WTC11 (cell line): ENCODE measurements around the gene ATAD3C. TPM values are rescaled to one million over a fixed set of nuclear protein-coding genes. Genes with fewer than 3 reads are reported as not detected.

Experiments used
- ATAC-seq: fragments of 200-7000 bp; cut with Tn5 transposase; 2 replicates; pipeline ENCODE4 v1.10.0; 2021; ENCODE audit warnings: mild to moderate bottlenecking, moderate library complexity
- CTCF ChIA-PET: fragments of 300-600 bp; sonication (Branson Sonifier 250); formaldehyde crosslinking; loops from one replicate; lab custom pipeline; 2021; ENCODE audit warnings: antibody characterized with exemption; lab: Charles Lee
- POLR2A ChIA-PET: fragments of 350-600 bp; sonication (Branson Sonifier 250); formaldehyde crosslinking; loops from one replicate; lab custom pipeline; 2021; ENCODE audit warnings: antibody characterized with exemption; lab: Charles Lee
- DNase-seq: peaks from one replicate; pipeline ENCODE4 v3.0.0; 2021; ENCODE audit warnings: low spot score
- H3K27ac Mint-ChIP-seq: 2 replicates; pipeline ENCODE4 v1.8.0; 2021; ENCODE audit warnings: mixed read lengths
- H3K27me3 Mint-ChIP-seq: 2 replicates; pipeline ENCODE4 v1.8.0; 2021; ENCODE audit warnings: low read depth, mild to moderate bottlenecking, moderate library complexity, mixed read lengths
- H3K36me3 Mint-ChIP-seq: 2 replicates; pipeline ENCODE4 v1.8.0; 2021; ENCODE audit warnings: mixed read lengths
- H3K4me1 Mint-ChIP-seq: 2 replicates; pipeline ENCODE4 v1.8.0; 2022; ENCODE audit warnings: mixed read lengths
- H3K4me3 Mint-ChIP-seq: 2 replicates; pipeline ENCODE4 v1.8.0; 2021; ENCODE audit warnings: mild to moderate bottlenecking, moderate library complexity, mixed read lengths
- H3K9me3 Mint-ChIP-seq: 2 replicates; pipeline ENCODE4 v1.8.0; 2021; ENCODE audit warnings: mixed read lengths
- ATF2 ChIP-seq: sonication (generic); formaldehyde crosslinking; IDR thresholded peaks from 2 replicates; pipeline ENCODE4 v1.8.1; 2022; ENCODE audit warnings: low read depth, missing genetic modification reagents, borderline replicate concordance
- GABPB1 ChIP-seq: sonication (generic); formaldehyde crosslinking; IDR thresholded peaks from 2 replicates; pipeline ENCODE4 v1.8.1; 2023; ENCODE audit warnings: mild to moderate bottlenecking, missing genetic modification reagents
- HMGA2 ChIP-seq: fragments of 250-450 bp; sonication (Bioruptor Pico); IDR thresholded peaks from 2 replicates; pipeline ENCODE4 v1.4.0; 2021; ENCODE audit warnings: mild to moderate bottlenecking, moderate library complexity
- IRF1 ChIP-seq: sonication (generic); formaldehyde crosslinking; IDR thresholded peaks from 2 replicates; pipeline ENCODE4 v1.8.0; 2023; ENCODE audit warnings: missing genetic modification reagents
- IRF2 ChIP-seq: sonication (generic); formaldehyde crosslinking; IDR thresholded peaks from 2 replicates; pipeline ENCODE4 v1.8.0; 2022; ENCODE audit warnings: low read depth, missing genetic modification reagents, borderline replicate concordance
- JAZF1 ChIP-seq: fragments of 250-450 bp; sonication (Bioruptor Pico); IDR thresholded peaks from 2 replicates; pipeline ENCODE4 v1.9.0; 2021; ENCODE audit warnings: moderate library complexity, mild to moderate bottlenecking, inconsistent platforms
- NR1H2 ChIP-seq: sonication (generic); formaldehyde crosslinking; IDR thresholded peaks from 2 replicates; pipeline ENCODE4 v1.9.0; 2021; ENCODE audit warnings: mild to moderate bottlenecking, moderate library complexity, missing genetic modification reagents
- PRRX2 ChIP-seq: fragments of 250-450 bp; sonication (Bioruptor Pico); IDR thresholded peaks from 2 replicates; pipeline ENCODE4 v1.8.0; 2021; ENCODE audit warnings: mild to moderate bottlenecking
- RORB ChIP-seq: fragments of 250-450 bp; sonication (Bioruptor Pico); IDR thresholded peaks from 2 replicates; pipeline ENCODE4 v1.9.0; 2021; ENCODE audit warnings: mild to moderate bottlenecking
- SP1 ChIP-seq: sonication (generic); formaldehyde crosslinking; conservative IDR thresholded peaks from 2 replicates; pipeline ENCODE4 v1.8.1; 2022; ENCODE audit warnings: missing genetic modification reagents
- ZNF219 ChIP-seq: sonication (generic); formaldehyde crosslinking; IDR thresholded peaks from 2 replicates; pipeline ENCODE4 v1.8.0; 2023; ENCODE audit warnings: missing genetic modification reagents, mild to moderate bottlenecking, borderline replicate concordance
- ZNF232 ChIP-seq: sonication (generic); formaldehyde crosslinking; IDR thresholded peaks from 2 replicates; pipeline ENCODE4 v1.8.0; 2022; ENCODE audit warnings: mild to moderate bottlenecking, missing genetic modification reagents
- ZNF281 ChIP-seq: sonication (generic); formaldehyde crosslinking; IDR thresholded peaks from 2 replicates; pipeline ENCODE4 v1.8.0; 2023; ENCODE audit warnings: mild to moderate bottlenecking, missing genetic modification reagents
- ZNF671 ChIP-seq: fragments of 250-450 bp; sonication (Bioruptor Pico); IDR thresholded peaks from 2 replicates; pipeline ENCODE4 v1.8.0; 2021; ENCODE audit warnings: mild to moderate bottlenecking
- total RNA-seq: library from RNA; stranded (reverse); gene quantifications from 3 replicates; pipeline ENCODE4 v1.2.3, GENCODE V29; 2021
- TF ChIP-seq, protein P1 (sequence below): sonication (generic); formaldehyde crosslinking; IDR thresholded peaks from 2 replicates; pipeline ENCODE4 v1.8.1; 2023; ENCODE audit warnings: mild to moderate bottlenecking, missing genetic modification reagents, moderate library complexity
- TF ChIP-seq, protein P2 (sequence below): fragments of 200-600 bp; IDR thresholded peaks from 2 replicates; pipeline ENCODE4 v1.8.0; 2022; ENCODE audit warnings: antibody characterized with exemption
- TF ChIP-seq, protein P3 (sequence below): fragments of 250-450 bp; sonication (Bioruptor Pico); IDR thresholded peaks from 2 replicates; pipeline ENCODE4 v1.9.0; 2021; ENCODE audit warnings: mild to moderate bottlenecking
- TF ChIP-seq, protein P4 (sequence below): sonication (generic); formaldehyde crosslinking; IDR thresholded peaks from 2 replicates; pipeline ENCODE4 v1.8.1; 2023; ENCODE audit warnings: mild to moderate bottlenecking, missing genetic modification reagents
- TF ChIP-seq, protein P5 (sequence below): sonication (generic); formaldehyde crosslinking; conservative IDR thresholded peaks from 2 replicates; pipeline ENCODE4 v1.8.1; 2023; ENCODE audit warnings: mild to moderate bottlenecking, low read depth, missing genetic modification reagents, moderate library complexity
- TF ChIP-seq, protein P6 (sequence below): sonication (generic); formaldehyde crosslinking; IDR thresholded peaks from 2 replicates; pipeline ENCODE4 v1.8.1; 2022; ENCODE audit warnings: mild to moderate bottlenecking, missing genetic modification reagents, moderate library complexity, borderline replicate concordance

Gene ATAD3C
- total RNA-seq, 1 experiment from 2014 or later = 0.61 TPM

GRCh38 chr1:1430114-1430982, 19.1 kb upstream of the ATAD3C start (continued):
- TF ChIP-seq IRF1 (CRISPR knock-in tag) = no peak
- TF ChIP-seq, protein P1, sequence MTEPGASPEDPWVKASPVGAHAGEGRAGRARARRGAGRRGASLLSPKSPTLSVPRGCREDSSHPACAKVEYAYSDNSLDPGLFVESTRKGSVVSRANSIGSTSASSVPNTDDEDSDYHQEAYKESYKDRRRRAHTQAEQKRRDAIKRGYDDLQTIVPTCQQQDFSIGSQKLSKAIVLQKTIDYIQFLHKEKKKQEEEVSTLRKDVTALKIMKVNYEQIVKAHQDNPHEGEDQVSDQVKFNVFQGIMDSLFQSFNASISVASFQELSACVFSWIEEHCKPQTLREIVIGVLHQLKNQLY (CRISPR knock-in tag) = no peak
- TF ChIP-seq, protein P2, sequence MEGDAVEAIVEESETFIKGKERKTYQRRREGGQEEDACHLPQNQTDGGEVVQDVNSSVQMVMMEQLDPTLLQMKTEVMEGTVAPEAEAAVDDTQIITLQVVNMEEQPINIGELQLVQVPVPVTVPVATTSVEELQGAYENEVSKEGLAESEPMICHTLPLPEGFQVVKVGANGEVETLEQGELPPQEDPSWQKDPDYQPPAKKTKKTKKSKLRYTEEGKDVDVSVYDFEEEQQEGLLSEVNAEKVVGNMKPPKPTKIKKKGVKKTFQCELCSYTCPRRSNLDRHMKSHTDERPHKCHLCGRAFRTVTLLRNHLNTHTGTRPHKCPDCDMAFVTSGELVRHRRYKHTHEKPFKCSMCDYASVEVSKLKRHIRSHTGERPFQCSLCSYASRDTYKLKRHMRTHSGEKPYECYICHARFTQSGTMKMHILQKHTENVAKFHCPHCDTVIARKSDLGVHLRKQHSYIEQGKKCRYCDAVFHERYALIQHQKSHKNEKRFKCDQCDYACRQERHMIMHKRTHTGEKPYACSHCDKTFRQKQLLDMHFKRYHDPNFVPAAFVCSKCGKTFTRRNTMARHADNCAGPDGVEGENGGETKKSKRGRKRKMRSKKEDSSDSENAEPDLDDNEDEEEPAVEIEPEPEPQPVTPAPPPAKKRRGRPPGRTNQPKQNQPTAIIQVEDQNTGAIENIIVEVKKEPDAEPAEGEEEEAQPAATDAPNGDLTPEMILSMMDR = no peak
- TF ChIP-seq RORB = no peak
- no peak for TF ChIP-seq PRRX2 (CRISPR knock-in tag)
- 0 out of 2 replicates have a peak, but pooled peaks have one; percentile 28 for TF ChIP-seq SP1 (CRISPR knock-in tag)
- TF ChIP-seq, protein P3, sequence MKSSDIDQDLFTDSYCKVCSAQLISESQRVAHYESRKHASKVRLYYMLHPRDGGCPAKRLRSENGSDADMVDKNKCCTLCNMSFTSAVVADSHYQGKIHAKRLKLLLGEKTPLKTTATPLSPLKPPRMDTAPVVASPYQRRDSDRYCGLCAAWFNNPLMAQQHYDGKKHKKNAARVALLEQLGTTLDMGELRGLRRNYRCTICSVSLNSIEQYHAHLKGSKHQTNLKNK = no peak
- TF ChIP-seq NR1H2 (CRISPR knock-in tag) = no peak
- TF ChIP-seq HMGA2 (CRISPR knock-in tag) = no peak
- TF ChIP-seq ATF2 = no peak
- TF ChIP-seq ZNF219 (CRISPR knock-in tag) = no peak
- TF ChIP-seq IRF2 (CRISPR knock-in tag) = no peak
- TF ChIP-seq GABPB1 (CRISPR knock-in tag) = 0 out of 2 replicates have a peak, but pooled peaks have one; percentile 16
- TF ChIP-seq, protein P4, sequence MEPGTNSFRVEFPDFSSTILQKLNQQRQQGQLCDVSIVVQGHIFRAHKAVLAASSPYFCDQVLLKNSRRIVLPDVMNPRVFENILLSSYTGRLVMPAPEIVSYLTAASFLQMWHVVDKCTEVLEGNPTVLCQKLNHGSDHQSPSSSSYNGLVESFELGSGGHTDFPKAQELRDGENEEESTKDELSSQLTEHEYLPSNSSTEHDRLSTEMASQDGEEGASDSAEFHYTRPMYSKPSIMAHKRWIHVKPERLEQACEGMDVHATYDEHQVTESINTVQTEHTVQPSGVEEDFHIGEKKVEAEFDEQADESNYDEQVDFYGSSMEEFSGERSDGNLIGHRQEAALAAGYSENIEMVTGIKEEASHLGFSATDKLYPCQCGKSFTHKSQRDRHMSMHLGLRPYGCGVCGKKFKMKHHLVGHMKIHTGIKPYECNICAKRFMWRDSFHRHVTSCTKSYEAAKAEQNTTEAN = no peak
- no peak for TF ChIP-seq ZNF232 (CRISPR knock-in tag)
- no peak for TF ChIP-seq ZNF671 (CRISPR knock-in tag)

- DNase-seq = no peak
- Mint-ChIP-seq H3K9me3 (no peaks in the 10 kb centered on the region), H3K4me1 (peaks cover 32% of the 10 kb centered on the region), H3K27ac (peak overlapping the region; percentile 49; the same call in 1 of the 2 replicates), H3K4me3 (no peak overlapping the region), H3K36me3 (no peaks in the 10 kb centered on the region), H3K27me3 (peaks cover 4% of the 10 kb centered on the region; the same call in 1 of the 2 replicates)
- ChIA-PET CTCF (interaction anchor here (0.7 to 1.6 kb wide), 8 partner anchors 10 to 139 kb away, joined by 3 to 11 read pairs (median 4); partner anchors contain the start of gene CCNL2), POLR2A (interaction anchor here (0.7 to 1.8 kb wide), 6 partner anchors 10 to 32 kb away, joined by 3 to 5 read pairs (median 5); partner anchors contain the start of genes CCNL2 and MRPL20)
- no peak for ATAC-seq
- TF ChIP-seq, protein P5, sequence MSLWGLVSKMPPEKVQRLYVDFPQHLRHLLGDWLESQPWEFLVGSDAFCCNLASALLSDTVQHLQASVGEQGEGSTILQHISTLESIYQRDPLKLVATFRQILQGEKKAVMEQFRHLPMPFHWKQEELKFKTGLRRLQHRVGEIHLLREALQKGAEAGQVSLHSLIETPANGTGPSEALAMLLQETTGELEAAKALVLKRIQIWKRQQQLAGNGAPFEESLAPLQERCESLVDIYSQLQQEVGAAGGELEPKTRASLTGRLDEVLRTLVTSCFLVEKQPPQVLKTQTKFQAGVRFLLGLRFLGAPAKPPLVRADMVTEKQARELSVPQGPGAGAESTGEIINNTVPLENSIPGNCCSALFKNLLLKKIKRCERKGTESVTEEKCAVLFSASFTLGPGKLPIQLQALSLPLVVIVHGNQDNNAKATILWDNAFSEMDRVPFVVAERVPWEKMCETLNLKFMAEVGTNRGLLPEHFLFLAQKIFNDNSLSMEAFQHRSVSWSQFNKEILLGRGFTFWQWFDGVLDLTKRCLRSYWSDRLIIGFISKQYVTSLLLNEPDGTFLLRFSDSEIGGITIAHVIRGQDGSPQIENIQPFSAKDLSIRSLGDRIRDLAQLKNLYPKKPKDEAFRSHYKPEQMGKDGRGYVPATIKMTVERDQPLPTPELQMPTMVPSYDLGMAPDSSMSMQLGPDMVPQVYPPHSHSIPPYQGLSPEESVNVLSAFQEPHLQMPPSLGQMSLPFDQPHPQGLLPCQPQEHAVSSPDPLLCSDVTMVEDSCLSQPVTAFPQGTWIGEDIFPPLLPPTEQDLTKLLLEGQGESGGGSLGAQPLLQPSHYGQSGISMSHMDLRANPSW (CRISPR knock-in tag) = no peak
- TF ChIP-seq, protein P6, sequence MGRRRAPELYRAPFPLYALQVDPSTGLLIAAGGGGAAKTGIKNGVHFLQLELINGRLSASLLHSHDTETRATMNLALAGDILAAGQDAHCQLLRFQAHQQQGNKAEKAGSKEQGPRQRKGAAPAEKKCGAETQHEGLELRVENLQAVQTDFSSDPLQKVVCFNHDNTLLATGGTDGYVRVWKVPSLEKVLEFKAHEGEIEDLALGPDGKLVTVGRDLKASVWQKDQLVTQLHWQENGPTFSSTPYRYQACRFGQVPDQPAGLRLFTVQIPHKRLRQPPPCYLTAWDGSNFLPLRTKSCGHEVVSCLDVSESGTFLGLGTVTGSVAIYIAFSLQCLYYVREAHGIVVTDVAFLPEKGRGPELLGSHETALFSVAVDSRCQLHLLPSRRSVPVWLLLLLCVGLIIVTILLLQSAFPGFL (CRISPR knock-in tag) = no peak
- TF ChIP-seq NR1H2 (CRISPR knock-in tag) = 0 out of 2 replicates have a peak, but pooled peaks have one; percentile 31
- TF ChIP-seq ZNF281 = no peak
- TF ChIP-seq JAZF1 (CRISPR knock-in tag) = no peak
- no peak for TF ChIP-seq SP1 (CRISPR knock-in tag)
These were observed 18.3 kb upstream of the ATAD3C start for GRCh38 chr1:1430992-1431844.
